Pulmonary artery endothelial cell (primary cell): ENCODE measurements around the gene SNX25. TPM values are rescaled to one million over a fixed set of nuclear protein-coding genes. Genes with fewer than 3 reads are reported as not detected.
"Not testable (repeated sequence)": the region's sequence is repeated elsewhere in the genome, so short reads cannot be mapped to it uniquely, and the experiment has no call there.

Experiments
- DNase-seq: peaks from one replicate; pipeline ENCODE4 v3.0.0-alpha.2; 2011; ENCODE audit warnings: low read depth, low spot score
- total RNA-seq: library from RNA; depleted of rRNA; stranded (reverse); fragments of >200 nt; gene quantifications from 2 replicates; pipeline ENCODE4 v1.2.3, GENCODE V29; 2014

The SNX25 gene
- total RNA-seq, 1 donor from 2014 or later, result 23.5 TPM

DNA sequence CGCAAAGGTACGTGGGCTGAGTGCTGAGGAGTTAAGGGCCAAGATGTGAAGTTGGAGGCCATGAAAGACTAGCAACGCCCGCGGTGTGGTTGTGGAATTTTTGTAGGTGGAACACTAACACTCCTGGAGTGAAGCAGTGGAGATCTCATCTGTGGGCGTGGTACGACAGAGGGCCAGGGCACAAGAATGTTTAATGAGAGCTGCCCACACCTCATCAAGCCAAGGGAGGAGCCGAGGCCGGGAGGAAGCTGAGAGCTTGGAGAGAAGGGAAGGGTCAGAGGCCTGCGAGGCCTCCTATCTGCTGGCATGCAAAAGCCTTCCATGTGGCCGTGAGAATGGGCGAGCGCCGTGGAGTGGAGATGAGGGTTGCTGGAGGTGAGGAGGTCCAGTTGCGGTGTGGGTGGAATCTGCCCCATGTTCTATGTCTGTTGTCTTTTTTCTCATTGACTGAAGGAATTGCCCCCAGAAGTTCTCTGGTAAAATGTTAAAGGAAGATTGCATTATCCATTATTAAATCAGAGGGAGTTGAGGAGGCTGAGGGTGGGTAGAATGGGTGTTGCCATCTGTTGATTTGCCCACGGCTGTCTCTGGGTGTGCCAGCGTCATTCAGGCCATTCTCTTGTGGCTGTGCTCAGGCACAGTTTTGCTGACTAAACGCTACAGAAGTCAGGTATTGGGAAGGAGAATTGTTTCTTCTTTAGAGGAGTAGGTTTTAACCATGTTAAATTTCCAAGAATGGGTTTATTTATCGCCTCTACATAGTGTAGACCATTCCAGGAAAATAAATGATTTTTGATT is 19.8 kb downstream of the SNX25 start:
- no peak for DNase-seq

GRCh38 chr4:185232370-185232769 is 23.0 kb downstream of the SNX25 start:
- no peak for DNase-seq

- DNase-seq, result no peak
Measured at GRCh38 chr4:185235119-185235842, 25.9 kb downstream of the SNX25 start.

DNA sequence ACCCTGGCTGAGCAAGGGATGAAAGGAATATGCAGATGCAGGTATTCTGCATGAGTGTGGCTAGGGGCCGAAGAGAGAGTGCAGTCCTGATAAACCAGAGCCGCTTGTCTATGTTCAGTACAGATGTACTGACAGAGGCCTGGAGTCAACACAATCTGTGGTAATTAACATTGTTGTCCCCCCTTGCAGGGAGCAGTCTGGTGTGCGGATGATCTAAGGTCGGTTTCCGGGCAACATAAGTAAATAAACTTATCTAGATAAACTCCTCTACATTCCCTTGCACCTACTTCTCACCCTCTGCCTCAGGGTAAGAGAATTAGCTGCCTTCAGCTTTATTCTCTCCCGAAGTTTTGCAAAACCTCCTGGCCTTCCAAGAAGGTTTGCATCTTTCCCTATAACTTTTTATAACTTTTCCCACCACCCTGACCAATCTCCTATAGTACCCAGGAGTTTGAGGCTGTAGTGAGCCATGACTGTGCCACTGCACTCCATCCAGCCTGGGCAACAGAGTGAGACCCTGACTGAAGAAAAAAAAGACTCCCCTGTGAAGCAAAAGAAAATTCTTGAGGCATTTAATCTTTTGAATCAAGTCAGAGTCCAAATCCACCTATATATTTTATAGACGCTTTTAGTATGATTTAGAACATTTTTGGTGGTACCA is 26.6 kb downstream of the SNX25 start:
- DNase-seq, result no peak

GRCh38 chr4:185237175-185237574 is 27.8 kb downstream of the SNX25 start:
- DNase-seq, result no peak

GRCh38 chr4:185238215-185238681 is 28.9 kb downstream of the SNX25 start:
- DNase-seq, result no peak

GRCh38 chr4:185238750-185239149 is 29.4 kb downstream of the SNX25 start:
- no peak for DNase-seq

- not testable (repeated sequence) for DNase-seq
Measured at GRCh38 chr4:185240486-185240885, 31.1 kb downstream of the SNX25 start.

- DNase-seq, result no peak
Measured at GRCh38 chr4:185242749-185243533, 33.5 kb downstream of the SNX25 start.

DNA sequence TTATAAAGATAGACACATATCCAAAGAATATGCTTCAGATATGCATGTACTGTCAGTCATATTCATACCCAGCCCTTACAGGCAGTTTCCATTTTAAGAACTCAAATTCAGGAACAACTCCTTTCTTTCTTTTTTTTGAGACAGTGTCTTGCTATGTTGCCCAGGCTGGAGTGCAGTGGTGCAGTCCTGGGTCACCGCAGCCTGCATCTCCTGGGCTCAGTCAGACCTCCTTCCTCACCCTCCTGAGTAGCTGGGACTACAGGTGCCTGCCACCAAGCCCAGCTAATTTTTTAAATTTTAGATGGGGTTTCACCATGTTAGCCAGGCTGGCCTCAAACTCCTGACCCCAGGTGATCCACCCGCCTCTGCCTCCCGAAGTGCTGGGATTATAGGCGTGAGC is 34.5 kb downstream of the SNX25 start:
- DNase-seq, result no peak

DNA sequence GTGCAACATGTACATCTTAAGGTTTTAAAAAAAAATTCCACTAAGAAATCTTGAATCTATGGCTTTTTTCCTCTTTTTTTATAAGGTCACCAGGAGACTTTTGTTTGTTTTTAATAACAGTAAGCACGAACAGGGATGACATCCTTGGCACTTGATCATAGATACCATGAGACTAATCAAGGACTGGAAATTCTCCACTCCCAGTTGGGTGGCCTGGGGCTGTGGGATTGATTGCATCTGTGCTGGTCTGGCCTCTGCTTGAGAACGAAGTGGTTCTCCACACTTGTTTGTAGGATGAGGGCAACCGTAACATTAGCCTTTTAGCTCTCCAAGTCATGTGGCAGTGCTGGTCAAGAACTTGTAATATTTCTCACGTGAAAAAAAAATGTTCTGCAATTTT is 35.4 kb downstream of the SNX25 start:
- DNase-seq, result no peak

GRCh38 chr4:185246453-185246852 is 37.1 kb downstream of the SNX25 start:
- no peak for DNase-seq

- DNase-seq, result no peak
Measured at GRCh38 chr4:185247151-185247550, 37.8 kb downstream of the SNX25 start.

GRCh38 chr4:185248393-185249039 is 39.1 kb downstream of the SNX25 start:
- no peak for DNase-seq

DNA sequence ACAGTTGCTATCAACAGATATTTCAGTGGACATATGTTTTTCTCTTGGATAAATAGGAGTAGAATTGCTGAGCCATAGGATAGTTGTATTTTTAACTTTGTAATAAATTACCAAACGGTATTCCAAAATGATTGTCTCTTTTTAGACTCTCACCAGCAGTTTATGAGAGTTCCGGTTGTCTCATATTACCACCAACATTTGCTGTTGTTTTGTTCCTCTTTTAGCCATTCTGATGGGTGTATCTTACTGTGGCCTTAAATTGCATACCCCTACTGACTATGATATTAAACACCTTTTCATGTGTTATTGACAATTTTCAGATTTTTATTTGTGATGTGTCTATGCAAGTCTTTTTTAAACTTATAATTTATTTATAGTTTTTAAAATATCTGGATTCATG is 39.7 kb downstream of the SNX25 start:
- DNase-seq, result no peak

- no peak for DNase-seq
Measured at GRCh38 chr4:185254434-185254833, 45.0 kb downstream of the SNX25 start.

DNA sequence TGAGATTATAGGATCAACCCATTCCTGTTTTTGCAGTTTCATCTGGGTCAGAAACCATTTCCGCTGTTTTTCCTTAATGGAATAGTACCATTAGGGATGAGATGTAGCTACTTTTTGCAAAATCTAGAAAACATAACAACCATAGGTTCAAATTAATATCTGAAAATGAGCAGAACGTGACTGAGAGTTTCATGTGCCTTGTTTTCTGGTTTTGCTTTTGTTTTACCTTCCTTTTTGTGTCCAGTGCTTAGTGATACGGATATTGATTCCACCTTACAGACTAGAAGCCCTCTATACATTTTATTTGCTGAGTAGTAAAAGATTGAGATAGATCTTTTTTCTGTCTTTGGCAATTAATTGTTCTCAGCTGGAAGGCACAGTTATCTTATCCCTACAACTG is 46.5 kb downstream of the SNX25 start:
- no peak for DNase-seq

DNA sequence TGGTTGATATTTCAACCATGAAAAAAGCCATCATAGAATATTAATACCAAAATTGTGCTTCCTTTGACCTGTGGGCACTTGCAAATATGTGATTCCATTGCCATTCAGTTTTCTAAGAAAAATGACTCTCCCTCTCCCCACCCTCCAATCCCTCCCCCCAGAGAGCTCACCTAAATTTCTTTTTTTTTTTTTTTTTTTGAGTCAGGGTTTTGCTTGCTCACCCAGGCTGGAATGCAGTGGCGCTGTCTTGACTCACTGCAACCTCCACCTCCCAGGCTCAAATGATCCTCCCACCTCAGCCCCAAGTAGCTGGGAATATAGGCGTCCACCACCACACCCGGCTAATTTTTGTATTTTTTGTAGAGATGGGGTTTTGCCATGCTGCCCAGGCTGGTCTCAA is 47.0 kb downstream of the SNX25 start:
- DNase-seq, result no peak

DNA sequence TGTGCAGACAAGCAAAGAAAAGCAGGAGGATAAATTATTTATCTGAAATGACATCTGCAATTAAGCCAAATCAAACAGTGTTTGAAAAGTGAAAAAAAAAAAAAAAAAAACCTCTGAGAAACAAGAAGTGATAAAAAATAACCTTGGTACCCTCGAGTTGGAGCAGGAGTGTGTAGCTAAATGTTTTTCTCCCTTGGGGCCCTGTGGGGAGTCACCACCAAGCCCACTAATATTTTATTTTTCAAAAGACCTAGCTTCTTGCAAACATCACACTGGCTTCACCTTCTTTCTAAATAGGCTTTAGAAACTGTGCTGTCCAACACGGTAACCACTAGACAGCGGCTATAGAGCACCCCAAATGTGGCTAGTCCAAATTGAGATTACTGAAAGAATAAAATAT is 47.7 kb downstream of the SNX25 start:
- DNase-seq, result no peak

GRCh38 chr4:185257694-185258093 is 48.3 kb downstream of the SNX25 start:
- no peak for DNase-seq

DNA sequence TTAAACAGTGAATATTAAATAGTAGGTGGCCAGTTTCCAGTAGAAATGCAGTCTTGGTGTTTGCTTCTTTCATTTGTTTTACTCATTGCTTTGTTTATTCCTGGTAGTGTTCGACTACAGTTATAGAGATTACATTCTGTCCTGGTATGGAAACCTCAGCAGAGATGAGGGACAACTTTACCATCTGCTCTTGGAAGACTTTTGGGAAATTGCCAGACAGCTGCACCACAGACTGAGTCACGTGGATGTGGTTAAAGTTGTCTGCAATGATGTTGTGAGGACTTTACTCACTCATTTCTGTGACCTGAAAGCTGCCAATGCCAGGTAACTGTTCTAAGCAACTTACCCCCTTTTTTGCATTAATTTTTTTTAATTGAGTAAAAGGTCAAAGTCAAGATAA is 49.3 kb downstream of the SNX25 start:
- not testable (repeated sequence) for DNase-seq
